Measurements from ENCODE around the gene AOPEP.

AOPEP gene

GRCh38 chr9:95074632-95075031 is 348.1 kb downstream of the AOPEP start:
- no peak for DNase-seq

- DNase-seq = no peak
Observed at GRCh38 chr9:95075700-95076099, 349.2 kb downstream of the AOPEP start.

- DNase-seq = no peak
Observed at GRCh38 chr9:95076696-95077052, 350.2 kb downstream of the AOPEP start.

- DNase-seq = no peak
Observed at GRCh38 chr9:95077053-95077765, 350.7 kb downstream of the AOPEP start.

GRCh38 chr9:95077766-95078370 is 351.4 kb downstream of the AOPEP start:
- no peak for DNase-seq

GRCh38 chr9:95078511-95078910 is 352.0 kb downstream of the AOPEP start:
- DNase-seq = no peak

GRCh38 chr9:95078939-95079338 is 352.4 kb downstream of the AOPEP start:
- DNase-seq = no peak

- DNase-seq = no peak
Observed at GRCh38 chr9:95079461-95079860, 353.0 kb downstream of the AOPEP start.

- no peak for DNase-seq
Observed at GRCh38 chr9:95080961-95081647, 354.6 kb downstream of the AOPEP start.

GRCh38 chr9:95081998-95082397 is 355.5 kb downstream of the AOPEP start:
- DNase-seq = no peak

GRCh38 chr9:95082401-95083084 is 356.0 kb downstream of the AOPEP start:
- no peak for DNase-seq

- no peak for DNase-seq
Observed at GRCh38 chr9:95083086-95083768, 356.7 kb downstream of the AOPEP start.

GRCh38 chr9:95084254-95084934 is 357.9 kb downstream of the AOPEP start:
- DNase-seq = no peak

GRCh38 chr9:95085036-95085770 is 358.7 kb downstream of the AOPEP start:
- DNase-seq = no peak

- DNase-seq = no peak
Observed at GRCh38 chr9:95085861-95086563, 359.5 kb downstream of the AOPEP start.

- no peak for DNase-seq
Observed at GRCh38 chr9:95086564-95086955, 360.1 kb downstream of the AOPEP start.

GRCh38 chr9:95087659-95088242 is 361.3 kb downstream of the AOPEP start:
- DNase-seq = no peak

GRCh38 chr9:95088421-95089161 is 362.1 kb downstream of the AOPEP start:
- DNase-seq = no peak

- DNase-seq = no peak
Observed at GRCh38 chr9:95089257-95090022, 362.9 kb downstream of the AOPEP start.
